Astrocyte (in vitro differentiated cells and primary cell): ENCODE measurements around the gene JAML. TPM values are rescaled to one million over a fixed set of nuclear protein-coding genes. Genes with fewer than 3 reads are reported as not detected.

ENCODE experiments used
- DNase-seq: peaks from one replicate; pipeline ENCODE4 v3.0.0-alpha.2; 2010; ENCODE audit warnings: low read depth
- FAIRE-seq: peaks from 2 replicates; lab custom pipeline; 2011; peaks lifted over from hg19 to GRCh38; lab: Jason Lieb, UNC
- H2AFZ ChIP-seq: 2 replicates; pipeline ENCODE4 v1.6.0; 2012; ENCODE audit warnings: low read depth, low read length, inconsistent platforms
- H3K27ac ChIP-seq: 2 replicates; pipeline ENCODE4 v1.5.1; 2011; ENCODE audit warnings: low read depth, low read length, inconsistent platforms
- H3K27me3 ChIP-seq: 2 replicates; pipeline ENCODE4 v1.6.0; 2011; ENCODE audit warnings: low read length, inconsistent platforms; ENCODE audit not compliant: insufficient read depth
- H3K36me3 ChIP-seq: 2 replicates; pipeline ENCODE4 v1.5.1; 2011; ENCODE audit warnings: low read length, inconsistent platforms; ENCODE audit not compliant: insufficient read depth
- H3K4me1 ChIP-seq: 2 replicates; pipeline ENCODE4 v1.5.1; 2011; ENCODE audit warnings: low read length, inconsistent platforms; ENCODE audit not compliant: insufficient read depth
- H3K4me2 ChIP-seq: 2 replicates; pipeline ENCODE4 v1.6.0; 2012; ENCODE audit warnings: low read length, inconsistent platforms
- H3K4me3 ChIP-seq: 2 replicates; pipeline ENCODE4 v1.5.1; 2011; ENCODE audit warnings: low read depth, mild to moderate bottlenecking, low read length, inconsistent platforms; ENCODE audit not compliant: insufficient read depth
- H3K79me2 ChIP-seq: 2 replicates; pipeline ENCODE4 v1.6.0; 2012; ENCODE audit warnings: mild to moderate bottlenecking, low read length, inconsistent platforms; ENCODE audit not compliant: insufficient read depth
- H3K9ac ChIP-seq: 2 replicates; pipeline ENCODE4 v1.6.0; 2012; ENCODE audit warnings: mild to moderate bottlenecking, low read length, inconsistent platforms
- H3K9me3 ChIP-seq: 2 replicates; pipeline ENCODE4 v1.5.1; 2012; ENCODE audit warnings: low read depth, mild to moderate bottlenecking, low read length, inconsistent platforms; ENCODE audit not compliant: insufficient read depth
- H4K20me1 ChIP-seq: 2 replicates; pipeline ENCODE4 v1.6.0; 2012; ENCODE audit warnings: low read length, inconsistent platforms; ENCODE audit not compliant: insufficient read depth
- H3K27ac Mint-ChIP-seq: one replicate; pipeline ENCODE4 v1.8.0; 2021; ENCODE audit warnings: mild to moderate bottlenecking, mixed read lengths; ENCODE audit not compliant: unreplicated experiment
- H3K27me3 Mint-ChIP-seq: one replicate; pipeline ENCODE4 v1.8.0; 2021; ENCODE audit warnings: low read depth, mixed read lengths; ENCODE audit not compliant: unreplicated experiment
- H3K36me3 Mint-ChIP-seq: one replicate; pipeline ENCODE4 v1.8.0; 2021; ENCODE audit warnings: low read depth, mixed read lengths; ENCODE audit not compliant: unreplicated experiment
- H3K4me1 Mint-ChIP-seq: one replicate; pipeline ENCODE4 v1.8.0; 2021; ENCODE audit warnings: low read depth, mixed read lengths; ENCODE audit not compliant: unreplicated experiment
- H3K4me3 Mint-ChIP-seq: one replicate; pipeline ENCODE4 v1.8.0; 2021; ENCODE audit warnings: mild to moderate bottlenecking, moderate library complexity, mixed read lengths; ENCODE audit not compliant: unreplicated experiment
- H3K9me3 Mint-ChIP-seq: one replicate; pipeline ENCODE4 v1.8.0; 2021; ENCODE audit warnings: mild to moderate bottlenecking, mixed read lengths; ENCODE audit not compliant: unreplicated experiment
- EZH2 ChIP-seq: IDR thresholded peaks from 2 replicates; pipeline ENCODE4 v1.6.1; 2012; ENCODE audit warnings: mild to moderate bottlenecking, low read length, inconsistent platforms; ENCODE audit not compliant: insufficient read depth
- total RNA-seq: library from RNA; stranded (reverse); gene quantifications from 2 replicates; pipeline ENCODE4 v1.2.1, GENCODE V29; 2021
- TF ChIP-seq, protein P1 (sequence below): IDR thresholded peaks from 2 replicates; pipeline ENCODE4 v1.5.1; 2011; ENCODE audit warnings: low read depth, mild to moderate bottlenecking, inconsistent platforms, low read length, moderate library complexity; ENCODE audit not compliant: insufficient read depth

JAML gene
- total RNA-seq, 1 donor from 2014 or later: not detected

DNA sequence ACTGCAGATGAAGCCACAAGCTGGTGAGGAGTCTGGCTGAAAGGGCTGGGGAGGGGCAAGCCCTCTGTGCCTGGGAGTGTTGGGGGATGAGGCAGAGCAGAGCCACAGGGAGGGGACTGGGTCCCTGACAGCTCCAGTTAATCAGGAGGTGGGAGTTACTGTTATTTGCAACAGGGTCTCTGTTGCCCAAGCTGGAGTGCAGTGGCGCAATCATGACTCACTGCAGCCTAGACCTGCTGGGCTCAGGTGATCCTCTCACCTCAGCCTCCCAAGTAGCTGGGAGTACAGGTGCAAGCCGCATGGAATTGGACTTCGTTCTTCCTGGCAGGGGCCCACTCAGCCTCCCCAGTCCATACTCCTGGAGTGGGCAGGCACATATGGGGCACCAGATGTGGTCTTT, 56.1 kb downstream of the JAML start:
- Histone ChIP-seq H3K4me1 (no peaks in the 10 kb centered on the region), H3K9me3 (no peaks in the 10 kb centered on the region), H4K20me1 (no peaks in the 10 kb centered on the region), H3K27ac (no peak overlapping the region), H3K4me3 (no peak overlapping the region), H3K36me3 (no peaks in the 10 kb centered on the region), H3K4me2 (no peak overlapping the region), H3K27me3 (peaks cover 28% of the 10 kb centered on the region), H3K9ac (no peak overlapping the region), H2AFZ (no peak overlapping the region), H3K79me2 (no peaks in the 10 kb centered on the region)
- H3K9me3 Mint-ChIP-seq: no peaks in the 10 kb centered on the region
- TF ChIP-seq EZH2: no peak
- no peak overlapping the region for H3K27ac Mint-ChIP-seq
- FAIRE-seq (no peak), DNase-seq (no peak)
- no peaks in the 10 kb centered on the region for H3K4me1 Mint-ChIP-seq
- H3K4me3 Mint-ChIP-seq: peak overlapping the region; percentile 47
- peaks cover 81% of the 10 kb centered on the region for H3K27me3 Mint-ChIP-seq
- no peaks in the 10 kb centered on the region for H3K36me3 Mint-ChIP-seq

DNA sequence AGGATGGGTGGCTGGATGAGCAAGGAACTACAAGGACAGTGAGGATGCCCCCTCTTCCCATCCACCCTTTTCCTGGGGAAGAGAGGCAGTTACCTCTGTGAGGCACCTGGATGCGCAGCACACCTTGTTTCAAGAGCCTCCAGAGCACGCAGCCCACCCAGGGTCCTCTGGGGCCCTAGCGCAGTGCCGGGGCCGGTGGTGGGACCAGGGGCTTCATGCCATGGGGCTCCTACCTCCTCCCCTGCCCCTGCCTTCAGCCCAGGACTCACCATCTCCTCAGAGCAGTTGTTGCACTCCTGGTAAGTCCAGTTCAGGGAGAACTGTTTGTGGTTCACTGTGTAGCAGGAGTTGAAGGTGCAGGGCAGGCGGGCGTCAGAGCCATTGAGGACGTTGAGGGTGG, 56.5 kb downstream of the JAML start:
- Histone ChIP-seq H3K4me1 (no peaks in the 10 kb centered on the region), H2AFZ (no peak overlapping the region), H4K20me1 (no peaks in the 10 kb centered on the region), H3K9me3 (no peaks in the 10 kb centered on the region), H3K27me3 (peaks cover 29% of the 10 kb centered on the region), H3K79me2 (no peaks in the 10 kb centered on the region), H3K9ac (no peak overlapping the region), H3K36me3 (no peaks in the 10 kb centered on the region), H3K4me2 (no peak overlapping the region), H3K4me3 (no peak overlapping the region), H3K27ac (no peak overlapping the region)
- peak overlapping the region; percentile 47 for H3K4me3 Mint-ChIP-seq
- DNase-seq (no peak), FAIRE-seq (no peak)
- no peak overlapping the region for H3K27ac Mint-ChIP-seq
- no peaks in the 10 kb centered on the region for H3K4me1 Mint-ChIP-seq
- H3K27me3 Mint-ChIP-seq: peaks cover 81% of the 10 kb centered on the region
- H3K36me3 Mint-ChIP-seq: no peaks in the 10 kb centered on the region
- no peak for TF ChIP-seq EZH2
- H3K9me3 Mint-ChIP-seq: no peaks in the 10 kb centered on the region

DNA sequence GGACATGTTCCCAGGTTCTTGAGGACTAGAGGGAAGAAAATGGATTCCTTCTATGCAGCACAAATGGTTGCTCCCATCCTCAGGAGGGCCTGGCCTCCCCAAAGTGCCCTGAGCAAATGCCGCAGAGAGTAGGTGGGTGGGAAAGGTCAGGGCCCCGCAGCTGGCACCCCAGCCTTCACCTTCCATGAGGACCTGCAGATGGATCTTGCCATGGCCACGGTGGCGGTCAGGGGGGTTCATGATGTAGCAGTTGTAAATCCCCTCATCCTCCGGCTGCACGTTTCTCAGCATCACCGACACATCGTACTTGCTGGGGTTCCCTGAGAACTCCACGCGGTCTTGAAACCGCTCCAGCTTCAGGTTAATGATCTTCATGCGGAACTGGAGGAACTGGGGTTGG, 56.9 kb downstream of the JAML start:
- Mint-ChIP-seq H3K4me1 (no peaks in the 10 kb centered on the region), H3K27me3 (peaks cover 81% of the 10 kb centered on the region), H3K9me3 (no peaks in the 10 kb centered on the region), H3K27ac (no peak overlapping the region), H3K36me3 (no peaks in the 10 kb centered on the region), H3K4me3 (no peak overlapping the region)
- Histone ChIP-seq H3K9me3 (no peaks in the 10 kb centered on the region), H3K4me1 (no peaks in the 10 kb centered on the region), H3K4me3 (no peak overlapping the region), H3K4me2 (no peak overlapping the region), H4K20me1 (no peaks in the 10 kb centered on the region), H3K79me2 (no peaks in the 10 kb centered on the region), H3K36me3 (no peaks in the 10 kb centered on the region), H3K27ac (no peak overlapping the region), H3K27me3 (peaks cover 32% of the 10 kb centered on the region), H2AFZ (no peak overlapping the region), H3K9ac (no peak overlapping the region)
- FAIRE-seq: no peak
- no peak for DNase-seq
- no peak for TF ChIP-seq EZH2
- TF ChIP-seq, protein P1, sequence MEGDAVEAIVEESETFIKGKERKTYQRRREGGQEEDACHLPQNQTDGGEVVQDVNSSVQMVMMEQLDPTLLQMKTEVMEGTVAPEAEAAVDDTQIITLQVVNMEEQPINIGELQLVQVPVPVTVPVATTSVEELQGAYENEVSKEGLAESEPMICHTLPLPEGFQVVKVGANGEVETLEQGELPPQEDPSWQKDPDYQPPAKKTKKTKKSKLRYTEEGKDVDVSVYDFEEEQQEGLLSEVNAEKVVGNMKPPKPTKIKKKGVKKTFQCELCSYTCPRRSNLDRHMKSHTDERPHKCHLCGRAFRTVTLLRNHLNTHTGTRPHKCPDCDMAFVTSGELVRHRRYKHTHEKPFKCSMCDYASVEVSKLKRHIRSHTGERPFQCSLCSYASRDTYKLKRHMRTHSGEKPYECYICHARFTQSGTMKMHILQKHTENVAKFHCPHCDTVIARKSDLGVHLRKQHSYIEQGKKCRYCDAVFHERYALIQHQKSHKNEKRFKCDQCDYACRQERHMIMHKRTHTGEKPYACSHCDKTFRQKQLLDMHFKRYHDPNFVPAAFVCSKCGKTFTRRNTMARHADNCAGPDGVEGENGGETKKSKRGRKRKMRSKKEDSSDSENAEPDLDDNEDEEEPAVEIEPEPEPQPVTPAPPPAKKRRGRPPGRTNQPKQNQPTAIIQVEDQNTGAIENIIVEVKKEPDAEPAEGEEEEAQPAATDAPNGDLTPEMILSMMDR: no peak
